ENCODE data around the gene NUDT11.

DNA sequence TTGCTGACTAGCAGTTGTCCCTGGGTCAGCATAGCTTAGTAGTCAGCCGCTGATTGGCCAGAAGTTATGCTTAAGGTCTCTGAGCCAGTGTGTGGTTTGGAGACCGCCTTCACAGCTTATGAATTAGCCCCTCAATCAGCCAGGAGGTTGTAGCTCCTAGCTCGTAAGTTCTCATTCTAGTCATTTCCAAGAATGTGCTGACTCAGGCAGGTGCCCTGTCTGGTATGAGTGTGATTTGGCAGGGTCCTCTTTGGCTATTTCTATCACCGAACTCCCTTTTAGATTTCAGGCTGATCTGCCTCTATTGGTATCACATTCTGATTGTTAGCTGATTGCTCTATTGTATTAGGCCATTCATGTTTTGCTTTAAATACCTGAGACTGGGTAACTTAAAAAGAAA, 33.1 kb downstream of the NUDT11 start:
- TF ChIP-seq, protein P1, sequence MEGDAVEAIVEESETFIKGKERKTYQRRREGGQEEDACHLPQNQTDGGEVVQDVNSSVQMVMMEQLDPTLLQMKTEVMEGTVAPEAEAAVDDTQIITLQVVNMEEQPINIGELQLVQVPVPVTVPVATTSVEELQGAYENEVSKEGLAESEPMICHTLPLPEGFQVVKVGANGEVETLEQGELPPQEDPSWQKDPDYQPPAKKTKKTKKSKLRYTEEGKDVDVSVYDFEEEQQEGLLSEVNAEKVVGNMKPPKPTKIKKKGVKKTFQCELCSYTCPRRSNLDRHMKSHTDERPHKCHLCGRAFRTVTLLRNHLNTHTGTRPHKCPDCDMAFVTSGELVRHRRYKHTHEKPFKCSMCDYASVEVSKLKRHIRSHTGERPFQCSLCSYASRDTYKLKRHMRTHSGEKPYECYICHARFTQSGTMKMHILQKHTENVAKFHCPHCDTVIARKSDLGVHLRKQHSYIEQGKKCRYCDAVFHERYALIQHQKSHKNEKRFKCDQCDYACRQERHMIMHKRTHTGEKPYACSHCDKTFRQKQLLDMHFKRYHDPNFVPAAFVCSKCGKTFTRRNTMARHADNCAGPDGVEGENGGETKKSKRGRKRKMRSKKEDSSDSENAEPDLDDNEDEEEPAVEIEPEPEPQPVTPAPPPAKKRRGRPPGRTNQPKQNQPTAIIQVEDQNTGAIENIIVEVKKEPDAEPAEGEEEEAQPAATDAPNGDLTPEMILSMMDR (IDR thresholded peaks at IDR 0.05; ENCODE audit: low read depth, low read length, poor library complexity, severe bottlenecking), result no peak
- TF ChIP-seq EZH2phosphoT487 (IDR thresholded peaks at IDR 0.05; ENCODE audit: borderline replicate concordance, low read length), result no peak
